GM12878 (cell line): Measurements from ENCODE around the gene SERPINA6. TPM values are rescaled to one million over a fixed set of nuclear protein-coding genes. Genes with fewer than 3 reads are reported as not detected.
"Not testable (repeated sequence)": the region's sequence is repeated elsewhere in the genome, so short reads cannot be mapped to it uniquely, and the experiment has no call there.

Source experiments
- ATAC-seq: fragments of 200-7000 bp; cut with Tn5 transposase; 3 replicates; pipeline ENCODE4 v1.9.1; 2020; ENCODE audit warnings: mild to moderate bottlenecking, moderate library complexity
- BruUV-seq: library from RNA; stranded (reverse); fragments of 400-500 nt; replicated peaks from 2 replicates; lab custom pipeline; 2021; lab: Mats Ljungman, UMichigan
- CTCF ChIA-PET: fragments of 300-600 bp; sonication (Branson Sonifier 250); formaldehyde crosslinking; extraction: SDS; loops from one replicate; lab custom pipeline; 2021; ENCODE audit warnings: inconsistent platforms; lab: Yijun Ruan, JAX
- POLR2A ChIA-PET: fragments of 350-600 bp; formaldehyde crosslinking; extraction: SDS; loops from one replicate; lab custom pipeline; 2021; ENCODE audit warnings: inconsistent platforms; lab: Charles Lee
- RAD21 ChIA-PET: fragments of 300-600 bp; sonication (Branson Sonifier 250); formaldehyde crosslinking; loops from one replicate; lab custom pipeline; 2023; ENCODE audit warnings: antibody characterized with exemption; ENCODE audit not compliant: unreplicated experiment; lab: Charles Lee
- SMC1A ChIA-PET: fragments of 300-600 bp; sonication (Branson Sonifier 250); formaldehyde crosslinking; loops from one replicate; lab custom pipeline; 2023; ENCODE audit not compliant: unreplicated experiment, uncharacterized antibody; lab: Charles Lee
- DNase-seq: peaks from one replicate; pipeline ENCODE4 v3.0.0-alpha.2; 2011; ENCODE audit warnings: low read depth, low spot score
- FAIRE-seq: peaks from 3 replicates; lab custom pipeline; 2011; peaks lifted over from hg19 to GRCh38; lab: Jason Lieb, UNC
- H2AFZ ChIP-seq: 2 replicates; pipeline ENCODE4 v1.6.0; 2011; ENCODE audit warnings: low read depth, low read length, control low read depth; ENCODE audit not compliant: control insufficient read depth
- H3K27ac ChIP-seq: 2 replicates; pipeline ENCODE4 v1.5.1; 2011; ENCODE audit warnings: control low read depth; ENCODE audit not compliant: control insufficient read depth, insufficient read depth
- H3K27me3 ChIP-seq, 2 experiments: replicated peaks in 1 of 2; 2 replicates each; pipeline versions ENCODE4 v1.6.0 to v1.6.1; 2011; ENCODE audit warnings: low read length in 1 of 2; ENCODE audit not compliant: control insufficient read depth in 2 of 2, insufficient read depth in 2 of 2
- H3K36me3 ChIP-seq, 2 experiments: 2 replicates each; pipeline ENCODE4 v1.5.1; 2011; ENCODE audit warnings: low read length in 1 of 2; ENCODE audit not compliant: control insufficient read depth in 2 of 2, insufficient read depth in 2 of 2
- H3K4me1 ChIP-seq: 2 replicates; pipeline ENCODE4 v1.6.1; 2011; ENCODE audit warnings: mild to moderate bottlenecking, low read length, moderate library complexity, mixed read lengths; ENCODE audit not compliant: control insufficient read depth, insufficient read depth
- H3K4me2 ChIP-seq: 2 replicates; pipeline ENCODE4 v1.6.0; 2011; ENCODE audit warnings: control low read depth; ENCODE audit not compliant: control insufficient read depth, insufficient read depth
- H3K4me3 ChIP-seq: fragments of 200-600 bp; sonication (generic); 2 replicates; pipeline ENCODE4 v1.5.1; 2016
- H3K79me2 ChIP-seq: 2 replicates; pipeline ENCODE4 v1.6.0; 2011; ENCODE audit warnings: low read length; ENCODE audit not compliant: control insufficient read depth, insufficient read depth
- H3K9ac ChIP-seq: 2 replicates; pipeline ENCODE4 v1.8.0; 2011; ENCODE audit warnings: low read length, control low read depth, mixed read lengths; ENCODE audit not compliant: control insufficient read depth, insufficient read depth
- H3K9me3 ChIP-seq: replicated peaks from 3 replicates; pipeline ENCODE4 v1.5.1; 2011; ENCODE audit warnings: mild to moderate bottlenecking, low read length; ENCODE audit not compliant: control insufficient read depth, insufficient read depth
- H4K20me1 ChIP-seq: 2 replicates; pipeline ENCODE4 v1.6.0; 2011; ENCODE audit not compliant: control insufficient read depth, insufficient read depth
- ATF3 ChIP-seq: IDR thresholded peaks from 2 replicates; pipeline ENCODE4 v1.6.1; 2011; ENCODE audit warnings: low read depth, mild to moderate bottlenecking, low read length, moderate library complexity, borderline replicate concordance; ENCODE audit errors: extremely low read depth
- MEF2A ChIP-seq: IDR thresholded peaks from 2 replicates; pipeline ENCODE4 v1.6.1; 2011; ENCODE audit warnings: low read depth, mild to moderate bottlenecking, low read length, moderate library complexity; ENCODE audit not compliant: insufficient read depth
- MEF2B ChIP-seq: fragments of 450-650 bp; IDR thresholded peaks from 2 replicates; pipeline ENCODE4 v1.6.1; 2018; ENCODE audit warnings: mild to moderate bottlenecking, moderate library complexity; ENCODE audit not compliant: partially characterized antibody, poor library complexity, severe bottlenecking
- NR2F1 ChIP-seq: fragments of 450-650 bp; conservative IDR thresholded peaks from 2 replicates; pipeline ENCODE4 v1.6.1; 2017; ENCODE audit warnings: mild to moderate bottlenecking
- RB1 ChIP-seq: fragments of 450-650 bp; formaldehyde crosslinking; IDR thresholded peaks from 2 replicates; pipeline ENCODE4 v1.6.1; 2017; ENCODE audit warnings: mild to moderate bottlenecking, borderline replicate concordance
- RELB ChIP-seq: fragments of 450-650 bp; IDR thresholded peaks from 2 replicates; pipeline ENCODE4 v1.6.1; 2017; ENCODE audit warnings: low read depth, mild to moderate bottlenecking, moderate library complexity
- ZNF384 ChIP-seq: IDR thresholded peaks from 2 replicates; pipeline ENCODE4 v1.6.1; 2012; ENCODE audit warnings: low read depth, mild to moderate bottlenecking, low read length, improper control_type of control experiment, borderline replicate concordance
- WGBS: methylation state at CpG from one replicate; pipeline ENCODE4 v1.1.6; 2016; ENCODE audit warnings: low lambda C conversion rate; ENCODE audit not compliant: insufficient replicate concordance, insufficient coverage; ENCODE audit errors: missing lambda C conversion rate; 5-methylcytosine and 5-hydroxymethylcytosine counted together
- in situ Hi-C: fragments of 300-500 bp; cut with MboI; formaldehyde crosslinking; loops from 9 replicates; pipeline ENCODE4 v1.14.3; 2018; ENCODE audit warnings: mixed read lengths
- intact Hi-C: fragments of 100-400 bp; cut with micrococcal nuclease; formaldehyde crosslinking; loops from one replicate; pipeline ENCODE4 v1.14.2; 2022; ENCODE audit not compliant: unreplicated experiment
- polyA plus RNA-seq, 11 experiments: library from polyadenylated mRNA; depleted of rRNA in 4 of 11; unstranded in 6 of 11; stranded (reverse) in 5 of 11; fragments of >200 nt; fragmentation: Nextera tagmentation in 4 of 11; fragmentation: Illumina TruSeq in 1 of 11; extraction: Ambion mirVana in 4 of 11; extraction: Trizol in 1 of 11; gene quantifications; 1 replicate in 1 of 11; 2 replicates in 10 of 11; pipeline versions ENCODE4 v1.2.1 to v1.2.3, GENCODE V29; 2011 to 2016; ENCODE audit warnings: inconsistent platforms in 2 of 11, missing spikeins in 2 of 11, low read depth in 1 of 11
- total RNA-seq, 4 experiments: library from RNA; depleted of rRNA in 3 of 4; stranded (reverse); fragments of >200 nt in 3 of 4; fragmentation: Illumina TruSeq in 1 of 4; extraction: Trizol in 1 of 4; gene quantifications; 2 replicates each; pipeline versions ENCODE4 v1.2.1 to v1.2.3, GENCODE V29; 2013 to 2021

SERPINA6 gene
- total and polyA plus RNA-seq, 10 of the 15 experiments (the other 5 are each of a cell fraction or from before 2014, with no cell fraction given), result 0.11 to 0.27 (median 0.23) TPM; not detected in 7

DNA sequence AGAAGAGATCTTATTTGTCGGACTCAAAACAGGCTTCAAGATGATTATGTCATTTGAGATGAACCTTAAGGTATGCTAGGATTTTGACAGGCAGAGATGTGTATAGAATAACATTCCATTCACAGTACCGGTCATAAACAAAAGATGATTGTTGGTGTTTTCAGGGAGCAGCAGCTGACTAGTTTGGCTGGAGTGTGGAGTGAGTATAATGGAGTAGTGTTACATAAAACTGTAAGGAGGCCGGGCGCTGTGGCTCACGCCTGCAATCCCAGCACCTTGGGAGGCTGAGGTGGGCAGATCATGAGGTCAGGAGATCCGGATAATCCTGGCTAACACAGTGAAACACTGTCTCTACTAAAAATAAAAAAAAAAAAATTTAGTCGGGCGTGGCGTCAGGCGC lies 54.0 kb downstream of the SERPINA6 start (continued):
- TF ChIP-seq RELB, result no peak

DNA sequence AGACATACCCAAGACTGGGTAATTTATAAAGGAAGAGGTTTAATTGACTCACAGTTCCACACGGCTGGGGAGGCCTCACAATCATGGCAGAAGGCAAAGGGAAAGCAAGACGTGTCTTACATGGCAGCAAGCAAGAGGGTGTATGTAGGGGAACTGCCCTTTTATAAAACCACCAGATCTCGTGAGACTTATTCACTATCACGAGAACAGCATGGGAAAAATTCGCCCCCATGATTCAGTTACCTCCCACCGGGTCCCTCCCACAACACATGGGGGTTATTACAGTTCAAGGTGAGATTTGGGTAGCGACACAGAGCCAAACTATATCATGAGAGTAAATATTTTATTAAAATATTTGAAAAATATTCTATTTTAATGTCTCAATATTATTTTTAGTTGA lies 54.6 kb downstream of the SERPINA6 start:
- RAD21 ChIA-PET, H2AFZ ChIP-seq, H4K20me1 ChIP-seq, in situ Hi-C loops, H3K9me3 ChIP-seq, CTCF ChIA-PET, BruUV-seq, DNase-seq, H3K27ac ChIP-seq, ATAC-seq, H3K79me2 ChIP-seq, H3K36me3 ChIP-seq, H3K4me2 ChIP-seq, POLR2A ChIA-PET, FAIRE-seq, H3K4me1 ChIP-seq, H3K9ac ChIP-seq, H3K27me3 ChIP-seq, intact Hi-C loops, H3K4me3 ChIP-seq, SMC1A ChIA-PET: not testable (repeated sequence)
- 21% methylated on average over 7 of the region's 7 CpGs for WGBS

DNA sequence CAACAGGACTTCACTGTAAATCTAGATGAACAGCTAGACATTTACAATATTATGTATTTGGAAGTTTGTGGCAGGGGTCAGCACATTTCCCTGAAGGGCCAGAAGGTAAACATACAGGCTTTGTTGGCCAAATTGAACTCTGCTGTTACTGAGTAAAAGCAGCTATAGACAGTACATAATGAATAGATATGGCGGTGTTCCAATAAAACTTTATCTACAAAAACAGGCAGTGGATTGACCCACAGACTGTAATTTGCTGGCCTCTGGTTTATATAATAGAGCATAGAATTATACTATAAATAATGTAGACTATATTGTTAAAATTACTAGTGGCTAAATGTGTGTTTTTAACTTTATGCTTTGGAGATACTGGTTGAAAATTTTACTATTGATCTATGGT lies 55.8 kb downstream of the SERPINA6 start:
- H3K4me3 ChIP-seq, result no peak overlapping the region
- H2AFZ ChIP-seq, result no peak overlapping the region
- TF ChIP-seq RB1 (no peak), NR2F1 (no peak), ZNF384 (no peak), MEF2B (no peak), ATF3 (no peak), MEF2A (no peak)
- no peaks in the 10 kb centered on the region for H3K79me2 ChIP-seq
- H4K20me1 ChIP-seq, result no peaks in the 10 kb centered on the region
- H3K4me2 ChIP-seq, result no peak overlapping the region
- RAD21 ChIA-PET, result no interaction called here
- intact Hi-C loops, result no loop called here
- DNase-seq (no peak), ATAC-seq (no peak), FAIRE-seq (no peak)
- CTCF ChIA-PET, result no interaction called here
- no peaks in the 10 kb centered on the region for H3K27me3 ChIP-seq
- in situ Hi-C loops, result no loop called here
- 95% methylated on average over 1 of the region's 1 CpG for WGBS
- H3K9me3 ChIP-seq, result no peaks in the 10 kb centered on the region
- H3K9ac ChIP-seq, result no peak overlapping the region
- H3K4me1 ChIP-seq, result no peaks in the 10 kb centered on the region
- SMC1A ChIA-PET, result interaction anchor here (1.1 kb wide), 1 partner anchor 1546 kb away, joined by 3 read pairs; no protein-coding TSS in a partner anchor
- no TSS peak for BruUV-seq
- H3K27ac ChIP-seq, result no peak overlapping the region
- POLR2A ChIA-PET, result no interaction called here
- no peaks in the 10 kb centered on the region for H3K36me3 ChIP-seq

DNA sequence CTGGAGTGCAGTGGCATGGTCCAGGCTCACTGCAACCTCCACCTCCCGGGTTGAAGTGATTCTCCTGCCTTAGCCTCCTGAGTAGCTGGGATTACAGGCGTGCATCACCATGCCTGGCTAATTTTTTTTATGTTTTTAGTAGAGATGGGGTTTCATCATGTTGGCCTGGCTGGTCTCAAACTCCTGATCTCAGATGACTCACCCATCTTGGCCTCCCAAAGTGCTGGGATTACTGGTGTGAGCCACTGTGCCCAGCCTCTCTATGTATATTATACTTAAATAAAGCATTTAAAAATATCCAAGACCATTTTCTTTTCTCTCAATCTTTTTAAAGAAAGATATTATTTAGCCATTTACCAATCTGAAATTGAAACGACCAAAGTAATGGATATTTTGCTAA lies 58.9 kb downstream of the SERPINA6 start:
- BruUV-seq, H3K9me3 ChIP-seq, H3K4me1 ChIP-seq, H3K4me3 ChIP-seq, H4K20me1 ChIP-seq, CTCF ChIA-PET, in situ Hi-C loops, intact Hi-C loops, H3K27ac ChIP-seq, FAIRE-seq, RAD21 ChIA-PET, POLR2A ChIA-PET, H3K79me2 ChIP-seq, H3K27me3 ChIP-seq, H3K9ac ChIP-seq, SMC1A ChIA-PET, DNase-seq, H2AFZ ChIP-seq, ATAC-seq, H3K4me2 ChIP-seq, H3K36me3 ChIP-seq: not testable (repeated sequence)
- WGBS, result 41% methylated on average over 3 of the region's 3 CpGs
